Posterior cingulate gyrus (tissue), 11 donors: ENCODE results near the gene SPINK9.

Experiments used
- DNase-seq, 10 donors: peaks; one replicate each; pipeline versions ENCODE4 v3.0.0 to v3.0.0-alpha.2; 2020 to 2021; ENCODE audit warnings: mixed read lengths in 3 of 10
- intact Hi-C: fragments of 100-400 bp; cut with DNase I; formaldehyde crosslinking; loops from one replicate; pipeline ENCODE4 v1.15.1; 2023

SPINK9 gene

DNA sequence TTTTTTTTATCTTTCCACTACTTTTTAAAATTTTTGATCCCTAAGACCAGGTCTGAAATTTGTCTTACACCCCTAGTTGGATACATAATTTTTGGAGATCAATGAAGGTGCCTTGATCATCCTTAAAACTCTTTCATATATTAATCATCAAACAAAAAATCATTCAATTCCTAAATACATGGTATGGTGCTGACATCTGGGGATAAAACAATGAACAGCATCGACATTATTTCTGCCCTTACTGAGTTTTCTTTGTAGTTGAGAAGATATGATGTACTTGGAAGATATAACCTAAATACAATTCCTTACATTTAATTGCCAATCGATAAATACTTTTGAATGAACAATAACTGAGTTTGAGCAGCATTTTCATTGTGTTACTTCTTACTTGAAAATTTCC lies 18.3 kb downstream of the SPINK9 start:
- no peak for DNase-seq

DNA sequence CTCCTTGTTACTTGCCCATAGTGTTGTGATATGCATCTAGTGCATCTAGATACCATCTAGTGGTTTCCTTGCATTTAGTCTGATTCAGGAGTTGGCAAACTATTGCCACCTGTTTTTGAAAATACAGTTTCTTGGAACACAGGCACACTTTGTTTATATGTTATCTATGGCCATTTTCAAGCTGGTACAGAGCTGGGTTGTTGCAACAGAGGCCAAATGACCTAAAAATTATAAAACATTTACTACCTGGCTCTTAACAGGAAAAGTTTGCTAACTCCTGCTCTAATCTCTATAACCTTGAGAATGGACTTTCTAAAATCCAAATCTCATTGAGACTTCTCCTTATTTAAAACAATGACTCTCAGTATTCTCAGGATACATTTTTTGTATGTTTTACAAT lies 29.0 kb downstream of the SPINK9 start:
- intact Hi-C loops = no loop called here
- DNase-seq = no peak

More for the DNA sequence above, 18.3 kb downstream of the SPINK9 start:
- intact Hi-C loops = no loop called here

DNA sequence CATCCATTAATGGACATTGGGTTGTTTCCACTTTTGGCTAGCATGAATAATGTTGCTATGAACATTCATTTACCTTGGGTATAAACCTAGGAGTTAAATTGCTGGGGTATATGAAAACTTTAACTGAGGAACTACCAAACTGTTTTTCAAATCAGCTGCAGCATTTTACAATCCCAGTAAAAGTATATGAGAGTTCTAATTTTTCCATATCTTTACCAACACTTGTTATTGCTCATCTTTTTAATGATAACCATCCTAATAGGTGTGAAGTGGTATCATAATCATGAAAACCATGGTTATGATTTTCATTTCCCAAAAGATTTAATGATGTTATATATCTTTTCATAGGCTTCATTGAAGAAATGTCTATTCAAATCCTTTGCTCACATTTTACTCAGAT lies 32.9 kb downstream of the SPINK9 start:
- intact Hi-C loops = no loop called here
- DNase-seq = no peak

DNA sequence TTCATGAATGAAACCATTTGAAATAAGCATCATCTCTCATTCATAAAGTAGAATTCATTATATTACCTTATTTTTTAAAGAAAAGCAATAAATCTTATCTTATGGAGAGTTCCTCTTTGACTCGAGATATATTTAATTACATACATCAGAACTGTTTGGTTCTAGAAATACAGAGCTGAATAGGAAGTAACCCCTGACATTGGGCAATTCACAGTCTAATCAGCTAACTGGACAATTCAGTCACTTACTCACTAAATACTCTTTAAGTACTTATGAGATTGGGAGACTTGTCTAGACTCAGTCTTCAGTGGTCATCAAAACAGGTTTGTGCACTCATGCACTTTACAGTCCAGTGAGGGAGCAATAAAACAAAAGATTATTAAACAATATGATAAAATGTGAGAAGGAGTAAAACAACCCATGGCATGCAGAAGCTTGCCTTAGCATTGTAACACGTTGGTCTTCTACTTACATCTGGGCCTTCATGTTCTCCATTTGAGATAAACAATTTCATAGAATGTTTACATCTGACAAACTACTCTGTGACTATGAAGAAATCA lies 36.9 kb downstream of the SPINK9 start:
- DNase-seq = no peak
- intact Hi-C loops = loop anchor here (10.0 kb wide), 1 partner anchor 77 kb away; no protein-coding TSS in a partner anchor

DNA sequence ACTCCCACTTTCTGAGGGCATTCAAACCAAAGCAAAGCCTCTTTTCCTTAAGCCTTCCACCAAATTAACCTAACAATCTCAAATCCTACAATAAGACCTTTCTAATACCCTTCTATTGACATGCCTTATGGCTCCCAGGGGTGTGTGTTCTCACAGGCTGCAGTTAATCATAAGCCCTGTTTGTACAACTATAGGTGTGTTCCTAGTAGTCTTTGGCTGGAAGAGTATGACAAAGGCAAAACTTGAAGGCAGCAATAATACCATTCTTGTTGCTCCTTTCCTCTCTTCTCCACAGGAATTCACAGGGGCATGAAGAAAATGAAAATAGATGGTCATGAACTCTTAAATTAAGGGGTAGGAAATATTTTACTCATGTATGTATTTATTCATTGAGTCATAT lies 37.5 kb downstream of the SPINK9 start:
- no peak for DNase-seq
- intact Hi-C loops = loop anchor here (10.0 kb wide), 1 partner anchor 78 kb away; no protein-coding TSS in a partner anchor

DNA sequence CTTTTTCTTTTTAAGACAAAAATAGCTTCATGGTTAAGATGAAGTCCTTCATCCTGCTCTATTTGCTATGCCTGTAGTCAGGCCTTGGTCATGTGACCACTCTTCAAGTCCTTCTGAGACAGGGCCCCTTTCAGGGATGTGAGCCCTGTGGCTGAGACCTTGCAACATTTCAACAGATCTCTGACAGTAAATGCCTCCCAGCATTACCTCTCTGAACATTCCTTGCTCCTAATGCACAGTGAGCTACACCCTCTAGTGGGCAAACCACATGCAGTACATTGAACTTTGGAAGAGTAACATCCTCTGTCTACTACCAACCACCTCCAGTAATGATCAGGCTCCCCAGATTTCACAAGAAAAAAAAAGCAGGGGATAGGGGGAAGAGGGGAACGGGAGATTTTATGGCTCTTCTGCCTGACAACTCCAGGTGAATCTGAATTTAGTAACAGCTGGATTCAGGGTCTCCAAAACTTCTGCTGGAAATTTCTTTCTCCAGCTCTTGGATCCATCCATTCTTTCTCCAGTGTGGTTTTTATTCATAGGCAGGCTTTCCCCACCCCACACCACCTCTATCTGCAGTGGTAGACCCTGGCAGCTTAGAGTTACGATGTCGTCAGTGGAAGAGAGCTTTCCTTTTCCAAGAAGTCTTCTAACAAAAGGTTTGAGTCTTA lies 39.5 kb downstream of the SPINK9 start:
- DNase-seq = peak in 5 of 10 donors; percentile 6 to 58 (median 15)
- intact Hi-C loops = loop anchor here (2.0 to 10.0 kb wide), 2 partner anchors 80 to 196 kb away; no protein-coding TSS in a partner anchor

DNA sequence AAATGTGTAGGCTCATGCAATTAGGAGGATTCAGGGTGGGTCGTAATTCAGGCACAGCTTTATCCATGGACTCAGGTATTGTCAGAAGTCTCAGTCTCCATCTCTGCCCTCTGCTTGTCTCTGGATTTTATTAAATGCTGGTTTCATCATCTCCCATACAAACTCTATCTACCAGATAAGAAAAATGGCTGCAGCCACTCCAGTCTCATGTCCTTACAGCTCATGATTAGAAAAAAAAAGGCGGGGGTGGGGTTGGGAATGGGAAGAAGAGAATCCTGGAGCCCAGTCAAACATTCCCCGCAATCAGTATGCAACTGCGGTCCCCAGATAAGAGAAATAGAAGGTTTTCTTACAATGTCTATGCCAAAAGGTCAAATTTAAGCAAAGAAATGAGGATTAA lies 40.8 kb downstream of the SPINK9 start:
- no peak for DNase-seq
- intact Hi-C loops = loop anchor here (10.0 kb wide), 1 partner anchor 81 kb away; no protein-coding TSS in a partner anchor

DNA sequence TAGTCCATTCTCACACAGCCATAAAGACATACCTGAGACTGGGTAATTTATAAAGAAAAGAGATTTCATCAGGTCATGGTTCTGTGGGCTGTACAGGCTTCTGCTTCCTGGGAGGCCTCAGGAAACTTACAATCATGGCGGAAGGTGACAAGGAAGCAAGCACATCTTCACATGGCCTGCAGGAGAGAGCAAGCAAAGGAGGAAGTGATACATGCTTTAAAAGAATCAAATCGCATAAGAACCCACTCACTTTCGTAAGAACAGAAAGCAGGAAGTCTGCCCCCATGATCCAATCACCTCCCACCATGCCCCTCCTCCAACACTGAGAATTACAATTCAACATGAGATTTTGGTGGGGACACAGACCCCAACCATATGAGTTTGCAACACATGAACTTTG lies 43.3 kb downstream of the SPINK9 start:
- DNase-seq = no peak
- intact Hi-C loops = loop anchor here (10.0 kb wide), 1 partner anchor 84 kb away; no protein-coding TSS in a partner anchor

DNA sequence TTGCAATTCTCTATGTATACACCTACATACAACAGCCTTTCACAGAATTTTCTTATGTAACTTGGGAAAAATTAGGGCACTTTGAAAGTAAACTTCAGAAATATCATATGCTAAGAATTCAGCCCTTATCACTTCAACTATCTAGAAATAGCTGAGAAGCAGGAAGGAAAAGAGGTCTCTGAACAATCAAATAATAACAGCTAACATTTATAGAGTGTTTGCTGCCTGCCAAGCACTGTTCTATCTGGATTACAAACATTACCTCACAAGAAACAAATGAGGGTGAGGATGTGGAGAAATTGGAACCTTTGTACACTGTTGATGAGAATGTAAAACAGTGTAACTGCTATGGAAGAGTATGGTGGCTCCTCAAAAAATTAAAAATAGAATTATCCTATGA lies 44.0 kb downstream of the SPINK9 start:
- intact Hi-C loops = loop anchor here (10.0 kb wide), 1 partner anchor 85 kb away; no protein-coding TSS in a partner anchor
- no peak for DNase-seq

DNA sequence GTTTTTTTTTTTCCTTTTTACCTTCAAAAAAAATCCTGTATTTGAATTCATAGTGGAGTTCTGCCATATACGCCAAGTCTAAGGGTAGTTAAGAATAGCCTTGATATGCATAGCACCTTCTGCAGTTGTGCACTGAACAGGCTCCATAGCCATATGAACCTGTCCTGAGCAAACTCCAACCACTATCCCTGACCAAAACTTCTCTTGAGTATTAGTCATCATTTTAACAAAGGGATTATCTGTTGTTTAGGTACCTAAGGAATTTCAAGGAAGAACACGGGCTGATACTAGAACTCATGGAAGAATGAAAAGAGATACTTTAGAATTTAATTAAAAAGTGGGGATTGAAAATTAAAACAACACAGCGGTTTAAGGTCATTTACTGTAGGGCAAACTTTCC lies 46.5 kb downstream of the SPINK9 start:
- intact Hi-C loops = no loop called here

DNA sequence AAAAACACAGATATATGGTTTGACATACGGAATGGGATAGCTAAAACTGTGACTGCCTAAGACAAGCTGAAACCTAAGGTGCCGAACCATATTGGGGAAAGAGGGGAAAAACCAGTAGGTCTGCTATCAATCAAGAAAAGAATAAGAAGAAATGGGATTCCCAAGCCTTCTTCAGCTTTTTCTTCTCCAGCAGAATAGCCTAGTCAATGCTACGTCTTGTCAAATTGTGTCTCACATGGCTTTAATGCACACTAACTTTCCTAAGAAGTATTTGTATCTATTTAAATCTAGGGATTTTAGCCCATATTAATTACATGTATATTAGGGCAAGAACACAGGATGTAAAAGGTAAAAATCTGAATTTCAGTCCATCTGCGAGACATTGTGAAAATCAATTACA lies 47.6 kb downstream of the SPINK9 start:
- intact Hi-C loops = no loop called here
- no peak for DNase-seq

More for the DNA sequence above, 46.5 kb downstream of the SPINK9 start:
- DNase-seq = no peak

DNA sequence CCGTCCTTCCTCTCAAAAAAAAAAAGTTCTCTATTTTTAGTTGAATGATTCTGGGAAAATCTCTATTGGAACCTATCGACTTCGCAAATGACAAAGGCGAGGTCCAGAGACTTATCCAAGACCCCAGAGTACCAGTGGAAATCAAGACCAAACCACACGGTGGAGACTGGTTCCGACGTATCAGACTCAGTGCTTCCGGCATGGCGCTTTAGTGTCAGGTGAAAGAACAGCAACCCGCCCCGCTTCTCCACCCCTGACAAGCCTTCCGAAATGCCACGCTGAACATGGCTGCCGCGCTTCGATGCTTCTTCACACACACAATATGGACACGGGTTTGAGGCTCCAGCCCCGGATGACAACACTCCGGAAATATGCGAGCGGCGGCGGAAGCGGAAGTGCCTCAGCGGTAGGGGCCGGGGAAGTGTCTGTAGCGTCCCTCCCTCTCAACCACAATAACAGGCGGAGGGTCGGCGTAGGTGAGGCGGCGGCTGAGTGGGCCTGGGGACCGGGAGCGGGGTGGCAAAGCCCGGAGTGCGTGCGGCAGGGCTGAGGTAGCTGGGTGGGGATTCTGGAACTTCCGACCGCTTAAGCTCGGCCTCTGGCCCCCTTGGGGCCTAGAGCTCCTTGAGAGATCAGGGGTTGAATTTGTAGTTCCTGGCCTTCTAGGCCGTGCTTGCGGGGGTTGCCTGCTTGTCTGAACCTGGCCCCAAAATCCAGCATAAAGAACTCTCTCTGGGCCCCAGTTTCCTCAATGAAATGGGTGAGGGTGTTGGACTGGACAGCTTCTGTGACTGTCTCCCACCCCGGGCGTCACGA lies 48.4 kb downstream of the SPINK9 start, which contains the start of gene FBXO38:
Gene FBXO38 (plus strand): TSS at position 395 of the 816 bp plus-strand sequence. CDS start 10,819 bp downstream, outside the sequence.
- intact Hi-C loops = no loop called here
- peak; percentile 93 to 99 (median 96) for DNase-seq

DNA sequence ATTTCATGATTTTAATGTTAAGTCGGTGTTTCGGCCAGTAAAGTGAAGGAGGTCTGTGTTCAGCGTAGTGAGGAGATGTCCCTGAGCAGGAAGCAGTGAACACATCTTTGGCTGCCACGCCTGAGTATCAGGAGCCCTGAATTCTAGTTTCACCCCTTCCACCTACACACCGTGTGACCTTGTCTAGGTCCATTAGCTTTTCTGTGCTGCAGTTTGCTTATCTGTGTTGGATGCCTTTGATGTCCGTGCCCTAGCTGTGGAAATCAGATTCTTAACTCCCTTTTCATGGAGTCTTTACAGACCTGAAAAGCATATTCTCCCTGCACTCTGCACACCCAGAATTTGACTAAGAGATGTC lies 49.0 kb downstream of the SPINK9 start:
- no peak for DNase-seq
- intact Hi-C loops = no loop called here

DNA sequence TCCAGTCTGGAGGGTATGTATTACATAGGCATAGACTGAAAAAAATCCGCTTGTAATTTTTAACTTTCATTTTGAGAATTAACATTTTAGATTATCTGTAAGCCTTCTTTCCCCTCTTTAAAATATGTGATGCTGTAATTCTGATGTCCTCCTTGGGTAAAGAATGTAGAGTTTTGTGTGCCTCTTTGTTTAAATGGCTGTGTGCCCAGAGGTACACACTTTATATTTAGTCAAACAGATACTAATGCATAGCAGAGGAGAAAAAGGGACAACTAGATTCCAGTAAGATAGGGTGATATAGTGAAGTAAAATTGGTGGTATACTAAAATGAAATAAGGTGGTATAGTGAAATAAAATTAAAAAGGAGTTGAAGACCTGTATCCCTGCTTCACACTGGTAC lies 49.7 kb downstream of the SPINK9 start:
- intact Hi-C loops = no loop called here
- DNase-seq = no peak

DNA sequence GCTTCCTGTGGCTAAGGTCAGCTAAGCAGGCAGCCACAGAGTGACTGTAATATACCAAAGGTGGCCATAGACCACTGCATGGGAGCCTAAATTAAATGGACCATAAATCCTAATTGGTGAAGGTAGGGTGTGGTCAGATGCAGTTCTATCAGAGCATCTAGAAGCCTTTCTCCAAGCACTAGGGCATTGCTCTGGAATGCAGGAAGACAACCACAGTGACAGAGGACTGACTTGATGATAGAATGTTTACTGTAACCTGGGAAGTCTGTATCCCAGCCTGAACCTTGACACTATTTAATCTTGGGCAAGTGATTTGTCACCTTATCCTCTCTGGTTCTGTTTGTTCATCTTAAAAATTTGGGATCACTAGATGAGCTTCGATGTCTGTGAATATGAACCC lies 50.7 kb downstream of the SPINK9 start:
- DNase-seq = no peak
- intact Hi-C loops = no loop called here

DNA sequence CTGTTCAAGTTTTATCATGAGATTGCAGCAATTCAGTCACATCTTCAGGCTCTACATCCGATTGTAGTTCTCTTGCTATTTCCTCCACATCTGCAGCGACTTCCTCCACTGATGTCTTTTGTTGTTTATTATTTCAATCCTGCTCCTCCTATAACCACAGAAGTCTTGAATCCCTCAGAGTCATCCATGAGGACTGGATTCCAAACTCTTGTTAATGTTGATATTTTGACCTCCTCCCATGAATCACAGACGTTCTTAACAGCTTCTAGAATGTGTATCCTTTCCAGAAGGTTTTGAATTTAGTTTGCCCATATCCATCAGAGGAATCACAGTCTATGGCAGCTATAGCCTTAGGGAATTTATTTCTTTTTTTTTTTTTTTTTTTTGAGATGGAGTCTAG lies 52.0 kb downstream of the SPINK9 start:
- DNase-seq = no peak
- intact Hi-C loops = no loop called here

DNA sequence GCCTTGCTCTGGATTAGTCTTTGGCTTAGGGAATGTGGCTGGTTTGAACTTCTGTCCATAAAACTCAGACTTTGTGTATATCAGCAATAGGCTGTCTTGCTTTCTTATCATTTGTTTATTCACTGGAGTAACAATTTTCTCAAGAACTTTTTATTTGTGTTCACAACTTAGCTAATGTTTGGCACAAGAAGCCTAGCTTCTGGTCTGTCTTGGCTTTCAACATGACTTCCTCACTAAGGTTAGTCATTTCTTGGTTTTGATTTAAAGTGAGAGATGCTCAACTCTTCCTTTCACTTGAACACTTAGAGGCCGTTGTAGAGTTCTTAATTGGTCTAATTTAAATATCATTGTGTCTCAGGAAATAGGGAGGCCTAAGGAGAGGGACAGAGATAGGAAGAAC lies 53.3 kb downstream of the SPINK9 start:
- DNase-seq = no peak
- intact Hi-C loops = no loop called here
